Panc1 (cell line): ENCODE data around the gene TULP3.

Source experiments
- POLR2AphosphoS5 ChIP-seq: IDR thresholded peaks from 2 replicates; pipeline ENCODE4 v1.6.1; 2012; ENCODE audit warnings: mild to moderate bottlenecking, low read depth, low read length, moderate library complexity
- TCF7L2 ChIP-seq: IDR thresholded peaks from 2 replicates; pipeline ENCODE4 v1.6.1; 2011; ENCODE audit warnings: mild to moderate bottlenecking, low read depth, low read length, inconsistent platforms

- TF ChIP-seq POLR2AphosphoS5 (no peak), TCF7L2 (no peak)
Observed at GRCh38 chr12:2891240-2892053, 756 bp downstream of the TULP3 start.
